ENCODE data around the gene MS4A15.

Gene MS4A15

DNA sequence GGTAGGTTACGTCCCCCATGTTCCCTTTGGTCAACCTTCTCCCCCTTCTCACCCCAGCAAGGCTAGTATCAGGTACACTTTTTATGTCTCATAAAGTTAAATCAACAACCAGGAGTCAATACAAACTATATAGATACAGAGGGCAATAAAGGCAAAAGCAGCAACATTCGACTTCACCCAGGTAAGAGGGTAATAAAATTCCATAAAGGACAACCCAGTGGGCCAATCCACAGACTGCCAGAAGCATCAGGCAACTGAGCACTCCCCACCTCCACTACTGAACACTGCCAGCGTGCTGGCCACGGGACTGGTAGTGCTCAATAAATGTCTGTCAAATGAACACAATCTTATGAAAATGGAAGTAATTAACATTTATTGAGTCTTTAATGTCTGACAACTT lies 37.3 kb upstream of the MS4A15 start:
- no peak overlapping the region for H3K4me3 ChIP-seq (ENCODE audit: low read depth, low read length)
- TF ChIP-seq, protein P1, sequence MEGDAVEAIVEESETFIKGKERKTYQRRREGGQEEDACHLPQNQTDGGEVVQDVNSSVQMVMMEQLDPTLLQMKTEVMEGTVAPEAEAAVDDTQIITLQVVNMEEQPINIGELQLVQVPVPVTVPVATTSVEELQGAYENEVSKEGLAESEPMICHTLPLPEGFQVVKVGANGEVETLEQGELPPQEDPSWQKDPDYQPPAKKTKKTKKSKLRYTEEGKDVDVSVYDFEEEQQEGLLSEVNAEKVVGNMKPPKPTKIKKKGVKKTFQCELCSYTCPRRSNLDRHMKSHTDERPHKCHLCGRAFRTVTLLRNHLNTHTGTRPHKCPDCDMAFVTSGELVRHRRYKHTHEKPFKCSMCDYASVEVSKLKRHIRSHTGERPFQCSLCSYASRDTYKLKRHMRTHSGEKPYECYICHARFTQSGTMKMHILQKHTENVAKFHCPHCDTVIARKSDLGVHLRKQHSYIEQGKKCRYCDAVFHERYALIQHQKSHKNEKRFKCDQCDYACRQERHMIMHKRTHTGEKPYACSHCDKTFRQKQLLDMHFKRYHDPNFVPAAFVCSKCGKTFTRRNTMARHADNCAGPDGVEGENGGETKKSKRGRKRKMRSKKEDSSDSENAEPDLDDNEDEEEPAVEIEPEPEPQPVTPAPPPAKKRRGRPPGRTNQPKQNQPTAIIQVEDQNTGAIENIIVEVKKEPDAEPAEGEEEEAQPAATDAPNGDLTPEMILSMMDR (conservative IDR thresholded peaks at IDR 0.05; ENCODE audit: low read depth, low read length): no peak
- no peak for DNase-seq (ENCODE audit: low read depth)

DNA sequence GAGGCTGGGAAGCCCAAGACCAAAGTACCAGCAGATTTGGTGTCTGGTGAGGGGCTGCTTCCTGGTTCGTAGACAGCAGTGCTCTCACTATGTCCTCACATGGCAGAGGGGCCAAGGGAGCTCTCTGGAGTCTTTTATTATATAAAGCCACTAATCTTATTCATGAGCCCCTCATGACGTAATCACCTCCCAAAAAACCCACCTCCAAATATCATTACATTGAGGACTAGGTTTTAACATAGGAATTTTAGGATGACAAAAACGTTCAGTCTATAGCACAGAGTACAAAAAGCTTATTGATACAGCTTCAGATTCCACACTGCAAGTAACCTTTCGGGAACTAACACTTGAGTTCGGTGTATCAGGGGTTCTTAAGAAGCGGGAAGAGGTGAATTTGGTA lies 36.2 kb upstream of the MS4A15 start:
- TF ChIP-seq, protein P1 (conservative IDR thresholded peaks at IDR 0.05; ENCODE audit: low read depth, low read length): no peak
- DNase-seq (ENCODE audit: low read depth): no peak
- H3K4me3 ChIP-seq (ENCODE audit: low read depth, low read length): no peak overlapping the region

DNA sequence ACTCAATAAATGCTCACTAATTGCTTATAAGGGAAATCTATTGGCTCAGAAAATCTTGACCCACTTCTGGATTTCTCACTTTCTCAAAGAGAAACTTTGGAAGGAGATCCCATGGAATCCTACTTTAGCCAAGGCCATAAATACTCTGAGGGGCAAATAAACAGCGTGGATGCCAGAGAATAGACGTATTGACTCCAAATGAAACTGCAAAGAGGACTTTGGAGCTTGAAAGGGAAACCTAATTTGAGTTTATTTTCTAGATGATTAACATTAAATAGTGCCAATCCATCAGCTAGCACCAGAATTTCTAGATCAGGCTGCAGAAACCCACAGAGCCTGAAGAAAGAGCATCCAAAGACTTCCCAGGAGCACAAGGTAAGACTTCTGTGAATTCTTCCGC lies 32.2 kb upstream of the MS4A15 start, which contains the start of gene MS4A18:
Gene MS4A18, plus strand, starts transcription at position 301 of the 400 bp plus-strand sequence.
- no peak for DNase-seq (ENCODE audit: low read depth)
- H3K4me3 ChIP-seq (ENCODE audit: low read depth, low read length): no peak within 1 kb of the TSS
- TF ChIP-seq, protein P1 (conservative IDR thresholded peaks at IDR 0.05; ENCODE audit: low read depth, low read length): no peak

DNA sequence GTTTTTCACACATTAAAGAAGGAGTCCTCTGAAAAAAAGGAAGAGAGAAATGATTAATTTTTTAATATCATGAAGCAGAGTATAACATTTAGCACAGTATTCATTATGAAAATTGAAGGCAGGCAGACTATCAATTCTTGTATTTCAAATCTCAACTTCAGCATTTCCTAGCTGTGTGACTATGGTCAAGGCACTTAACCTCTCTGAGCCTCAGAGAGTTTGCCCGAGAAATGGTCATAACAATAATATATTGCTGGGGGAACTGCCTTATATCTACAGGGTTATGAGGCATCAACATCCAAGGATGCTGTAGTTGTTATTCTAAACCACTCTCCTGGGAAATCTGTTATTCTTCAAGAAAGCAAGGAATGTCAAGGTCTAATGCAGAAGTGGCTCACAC lies 31.1 kb upstream of the MS4A15 start:
- H3K4me3 ChIP-seq (ENCODE audit: low read depth, low read length): no peak overlapping the region
- DNase-seq (ENCODE audit: low read depth): no peak
- TF ChIP-seq, protein P1 (conservative IDR thresholded peaks at IDR 0.05; ENCODE audit: low read depth, low read length): no peak

DNA sequence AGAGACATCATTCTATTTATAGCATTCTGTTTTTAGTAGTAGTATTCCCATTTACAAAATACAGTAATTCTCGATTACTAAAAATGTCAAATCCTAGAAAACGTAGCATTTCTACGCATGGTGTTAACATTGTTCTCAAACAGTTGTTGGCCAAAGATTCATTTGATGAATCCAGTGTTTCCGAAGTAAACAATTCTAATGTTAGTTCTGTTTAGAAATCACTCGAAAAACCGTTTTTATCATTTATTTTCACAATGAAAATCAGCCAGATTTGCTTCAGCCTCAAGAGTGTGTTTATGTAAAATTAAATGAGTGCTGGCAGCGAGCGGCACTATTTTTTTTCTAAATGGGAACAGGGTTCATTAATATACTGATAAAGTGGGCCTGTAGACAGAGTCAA lies 25.1 kb upstream of the MS4A15 start:
- TF ChIP-seq, protein P1 (conservative IDR thresholded peaks at IDR 0.05; ENCODE audit: low read depth, low read length): no peak
- no peak overlapping the region for H3K4me3 ChIP-seq (ENCODE audit: low read depth, low read length)
- DNase-seq (ENCODE audit: low read depth): no peak

DNA sequence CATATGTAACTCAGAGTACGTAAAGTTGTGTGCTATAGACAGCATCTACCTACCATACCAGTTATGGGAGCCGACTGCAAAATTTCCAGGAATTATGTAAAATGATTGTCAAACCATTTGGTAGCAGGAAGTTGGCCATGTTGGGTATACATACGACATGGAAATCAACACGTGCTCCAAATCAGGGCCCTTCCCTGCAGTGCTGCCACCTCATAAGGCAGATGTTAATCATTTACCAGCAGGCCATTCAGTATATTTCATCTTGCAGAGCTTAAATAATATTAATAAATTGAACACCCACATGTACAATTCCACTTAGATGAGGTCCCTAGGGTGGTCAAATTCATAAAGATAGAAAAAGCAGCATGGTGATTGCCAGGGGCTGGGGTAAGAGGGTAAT lies 22.4 kb upstream of the MS4A15 start:
- TF ChIP-seq, protein P1 (conservative IDR thresholded peaks at IDR 0.05; ENCODE audit: low read depth, low read length): no peak
- DNase-seq (ENCODE audit: low read depth): no peak
- no peak overlapping the region for H3K4me3 ChIP-seq (ENCODE audit: low read depth, low read length)

DNA sequence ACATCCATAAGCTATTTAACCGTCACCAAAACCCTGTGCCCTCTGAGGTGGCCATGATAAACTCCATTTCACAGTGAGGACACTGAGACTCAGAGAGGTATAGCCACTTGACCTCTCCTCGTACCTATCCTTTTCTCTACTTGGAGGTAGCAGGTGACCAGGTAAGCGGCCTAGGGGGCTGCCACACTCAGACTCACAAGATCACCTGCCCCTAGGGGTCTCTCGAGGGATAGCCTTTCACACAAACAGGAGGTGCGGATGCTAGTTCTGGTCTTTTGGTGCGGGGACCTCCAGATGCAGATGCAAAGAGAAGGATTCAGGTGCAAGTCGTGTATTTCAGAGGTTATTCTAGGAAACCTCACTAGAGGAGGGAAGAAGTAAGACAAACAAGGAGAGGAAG lies 17.6 kb upstream of the MS4A15 start:
- no peak for DNase-seq (ENCODE audit: low read depth)
- TF ChIP-seq, protein P1 (conservative IDR thresholded peaks at IDR 0.05; ENCODE audit: low read depth, low read length): no peak
- no peak overlapping the region for H3K4me3 ChIP-seq (ENCODE audit: low read depth, low read length)

Measured in choroid plexus epithelial cell (primary cell).